ENCODE data around the gene NUF2. TPM values are rescaled to one million over a fixed set of nuclear protein-coding genes. Genes with fewer than 3 reads are reported as not detected.
A peak's percentile ranks its signal among the peaks of the same experiment; 100 is the strongest.

The NUF2 gene
- total and polyA plus RNA-seq, 2 donors (not counting 1 experiment from before 2014, with no cell fraction given), result 4.6 to 6.5 TPM

GRCh38 chr1:163346326-163346870 is 24.6 kb downstream of the NUF2 start:
- peaks cover 2% of the 10 kb centered on the region for H3K36me3 ChIP-seq (ENCODE audit: control insufficient read depth, insufficient read depth, low read length)
- H3K27ac ChIP-seq (ENCODE audit: insufficient read depth, low read length), result no peak overlapping the region
- H3K4me1 ChIP-seq (ENCODE audit: control insufficient read depth, extremely low read depth, insufficient read depth, low read length), result no peaks in the 10 kb centered on the region
- no peaks in the 10 kb centered on the region for H3K27me3 ChIP-seq (ENCODE audit: control insufficient read depth, insufficient read depth, low read length)
- H3K9me3 ChIP-seq (ENCODE audit: control insufficient read depth, insufficient read depth, low read depth, low read length), result no peaks in the 10 kb centered on the region
- H3K4me3 ChIP-seq (replicated peaks in 1 of 4; ENCODE audit: control extremely low read depth in 1 of 4, insufficient read depth in 1 of 4, low read depth in 3 of 4, low read length in 4 of 4), result no peak overlapping the region
- TF ChIP-seq CTCF (conservative IDR thresholded peaks at IDR 0.05 in 1 of 2, IDR thresholded peaks at IDR 0.05 in 1 of 2; ENCODE audit: low read depth in 1 of 2, low read length in 2 of 2) (no peak), EZH2 (IDR thresholded peaks at IDR 0.05; ENCODE audit: low read length, missing control alignments) (no peak)
- no peaks in the 10 kb centered on the region for H4K20me1 ChIP-seq (ENCODE audit: control insufficient read depth, extremely low read depth, insufficient read depth, low read length)
- no peak overlapping the region for H2AFZ ChIP-seq (ENCODE audit: low read length)
- H3K9ac ChIP-seq (ENCODE audit: insufficient read depth, low read length), result no peak overlapping the region
- no peaks in the 10 kb centered on the region for H3K79me2 ChIP-seq (ENCODE audit: control insufficient read depth, insufficient read depth, low read length)
- no peak overlapping the region for H3K4me2 ChIP-seq (ENCODE audit: extremely low read depth, insufficient read depth, low read length)
- peak in 1 of 2 donors; percentile 7 for DNase-seq (ENCODE audit: low read depth in 2 of 2)

- TF ChIP-seq CTCF (conservative IDR thresholded peaks at IDR 0.05 in 1 of 2, IDR thresholded peaks at IDR 0.05 in 1 of 2; ENCODE audit: low read depth in 1 of 2, low read length in 2 of 2) (no peak), EZH2 (IDR thresholded peaks at IDR 0.05; ENCODE audit: low read length, missing control alignments) (no peak)
- H3K9me3 ChIP-seq (ENCODE audit: control insufficient read depth, insufficient read depth, low read depth, low read length), result no peaks in the 10 kb centered on the region
- no peaks in the 10 kb centered on the region for H3K79me2 ChIP-seq (ENCODE audit: control insufficient read depth, insufficient read depth, low read length)
- peaks cover 2% of the 10 kb centered on the region for H3K36me3 ChIP-seq (ENCODE audit: control insufficient read depth, insufficient read depth, low read length)
- no peaks in the 10 kb centered on the region for H3K27me3 ChIP-seq (ENCODE audit: control insufficient read depth, insufficient read depth, low read length)
- no peak overlapping the region for H2AFZ ChIP-seq (ENCODE audit: low read length)
- H3K4me3 ChIP-seq (replicated peaks in 1 of 4; ENCODE audit: control extremely low read depth in 1 of 4, insufficient read depth in 1 of 4, low read depth in 3 of 4, low read length in 4 of 4), result no peak overlapping the region
- no peak for DNase-seq (ENCODE audit: low read depth in 2 of 2)
- no peaks in the 10 kb centered on the region for H3K4me1 ChIP-seq (ENCODE audit: control insufficient read depth, extremely low read depth, insufficient read depth, low read length)
- H3K27ac ChIP-seq (ENCODE audit: insufficient read depth, low read length), result no peak overlapping the region
- no peak overlapping the region for H3K4me2 ChIP-seq (ENCODE audit: extremely low read depth, insufficient read depth, low read length)
- H4K20me1 ChIP-seq (ENCODE audit: control insufficient read depth, extremely low read depth, insufficient read depth, low read length), result no peaks in the 10 kb centered on the region
- H3K9ac ChIP-seq (ENCODE audit: insufficient read depth, low read length), result no peak overlapping the region
Observed at GRCh38 chr1:163347106-163347505, 25.4 kb downstream of the NUF2 start.

- Histone ChIP-seq H4K20me1 (ENCODE audit: control insufficient read depth, extremely low read depth, insufficient read depth, low read length) (no peaks in the 10 kb centered on the region), H3K9me3 (ENCODE audit: control insufficient read depth, insufficient read depth, low read depth, low read length) (no peaks in the 10 kb centered on the region), H3K36me3 (ENCODE audit: control insufficient read depth, insufficient read depth, low read length) (no peaks in the 10 kb centered on the region), H3K9ac (ENCODE audit: insufficient read depth, low read length) (no peak overlapping the region), H3K27me3 (ENCODE audit: control insufficient read depth, insufficient read depth, low read length) (no peaks in the 10 kb centered on the region), H3K79me2 (ENCODE audit: control insufficient read depth, insufficient read depth, low read length) (no peaks in the 10 kb centered on the region), H3K4me2 (ENCODE audit: extremely low read depth, insufficient read depth, low read length) (no peak overlapping the region), H3K4me3 (replicated peaks in 1 of 4; ENCODE audit: control extremely low read depth in 1 of 4, insufficient read depth in 1 of 4, low read depth in 3 of 4, low read length in 4 of 4) (no peak overlapping the region), H2AFZ (ENCODE audit: low read length) (no peak overlapping the region), H3K4me1 (ENCODE audit: control insufficient read depth, extremely low read depth, insufficient read depth, low read length) (no peaks in the 10 kb centered on the region), H3K27ac (ENCODE audit: insufficient read depth, low read length) (no peak overlapping the region)
- TF ChIP-seq CTCF (conservative IDR thresholded peaks at IDR 0.05 in 1 of 2, IDR thresholded peaks at IDR 0.05 in 1 of 2; ENCODE audit: low read depth in 1 of 2, low read length in 2 of 2), result no peak
- no peak for TF ChIP-seq EZH2 (IDR thresholded peaks at IDR 0.05; ENCODE audit: low read length, missing control alignments)
- no peak for DNase-seq (ENCODE audit: low read depth in 2 of 2)
Observed at GRCh38 chr1:163351912-163352311, 30.2 kb downstream of the NUF2 start.

Data from fibroblast of lung (primary cell).